OCI-LY1 (cell line): ENCODE measurements around the gene ADM2.

Experiments used
- H2AFZ ChIP-seq: fragments of 200-600 bp; sonication (generic), shearing (Covaris generic); 2 replicates; pipeline ENCODE4 v1.6.0; 2014; ENCODE audit warnings: antibody characterized with exemption, mild to moderate bottlenecking, low read length
- H3F3A ChIP-seq: fragments of 200-600 bp; sonication (generic), shearing (Covaris generic); 2 replicates; pipeline ENCODE4 v1.6.0; 2014; ENCODE audit warnings: mild to moderate bottlenecking, antibody characterized with exemption, low read length, moderate library complexity; ENCODE audit not compliant: insufficient read depth
- H3K27ac ChIP-seq: fragments of 200-600 bp; sonication (generic); 2 replicates; pipeline ENCODE4 v1.5.1; 2014; ENCODE audit warnings: low read length, mixed run types, mild to moderate bottlenecking, low read depth; ENCODE audit not compliant: poor library complexity, severe bottlenecking
- H3K27me3 ChIP-seq: fragments of 200-600 bp; sonication (generic); 2 replicates; pipeline ENCODE4 v1.6.0; 2014; ENCODE audit warnings: antibody characterized with exemption, mild to moderate bottlenecking, low read length, moderate library complexity; ENCODE audit not compliant: insufficient read depth
- H3K36me3 ChIP-seq: fragments of 200-600 bp; sonication (generic); 2 replicates; pipeline ENCODE4 v1.6.1; 2014; ENCODE audit warnings: mild to moderate bottlenecking, antibody characterized with exemption, low read length, moderate library complexity, mixed read lengths; ENCODE audit not compliant: insufficient read depth
- H3K4me1 ChIP-seq: fragments of 200-600 bp; sonication (generic); 2 replicates; pipeline ENCODE4 v1.5.1; 2014; ENCODE audit warnings: mild to moderate bottlenecking, low read length, moderate library complexity; ENCODE audit not compliant: insufficient read depth, severe bottlenecking
- H3K4me2 ChIP-seq: fragments of 200-600 bp; sonication (generic), shearing (Covaris generic); 2 replicates; pipeline ENCODE4 v1.6.1; 2014; ENCODE audit warnings: low read length
- H3K4me3 ChIP-seq: fragments of 200-600 bp; sonication (generic); 2 replicates; pipeline ENCODE4 v1.5.1; 2014; ENCODE audit warnings: low read length, low read depth, mild to moderate bottlenecking, mixed read lengths; ENCODE audit not compliant: poor library complexity, severe bottlenecking
- H3K79me2 ChIP-seq: fragments of 200-600 bp; shearing (Covaris generic); 2 replicates; pipeline ENCODE4 v1.6.1; 2016; ENCODE audit warnings: mixed run types, low read length, mixed read lengths; ENCODE audit not compliant: insufficient read depth
- H3K9ac ChIP-seq: fragments of 200-600 bp; sonication (generic), shearing (Covaris generic); 2 replicates; pipeline ENCODE4 v1.6.1; 2014; ENCODE audit warnings: mild to moderate bottlenecking, low read length, mixed read lengths
- H3K9me2 ChIP-seq: fragments of 200-600 bp; sonication (generic), shearing (Covaris generic); 2 replicates; pipeline ENCODE4 v1.6.1; 2014; ENCODE audit warnings: low read depth, mild to moderate bottlenecking, low read length, mixed read lengths
- H3K9me3 ChIP-seq: fragments of 200-600 bp; shearing (Covaris generic); 2 replicates; pipeline ENCODE4 v1.6.1; 2014; ENCODE audit warnings: low read length, mixed read lengths
- H4K20me1 ChIP-seq: fragments of 200-600 bp; sonication (generic), shearing (Covaris generic); 2 replicates; pipeline ENCODE4 v1.6.0; 2016; ENCODE audit warnings: mild to moderate bottlenecking, low read length; ENCODE audit not compliant: insufficient read depth
- CTCF ChIP-seq: fragments of 200-600 bp; sonication (generic), shearing (Covaris generic); IDR thresholded peaks from 2 replicates; pipeline ENCODE4 v1.5.1; 2017; ENCODE audit warnings: mild to moderate bottlenecking, antibody characterized with exemption, low read length, moderate library complexity, mixed read lengths
- EZH2 ChIP-seq: fragments of 200-600 bp; sonication (generic), shearing (Covaris generic); IDR thresholded peaks from 2 replicates; pipeline ENCODE4 v1.8.0; 2017; ENCODE audit warnings: borderline replicate concordance, mixed run types, mild to moderate bottlenecking, antibody characterized with exemption, low read length, moderate library complexity, mixed read lengths

Gene ADM2

DNA sequence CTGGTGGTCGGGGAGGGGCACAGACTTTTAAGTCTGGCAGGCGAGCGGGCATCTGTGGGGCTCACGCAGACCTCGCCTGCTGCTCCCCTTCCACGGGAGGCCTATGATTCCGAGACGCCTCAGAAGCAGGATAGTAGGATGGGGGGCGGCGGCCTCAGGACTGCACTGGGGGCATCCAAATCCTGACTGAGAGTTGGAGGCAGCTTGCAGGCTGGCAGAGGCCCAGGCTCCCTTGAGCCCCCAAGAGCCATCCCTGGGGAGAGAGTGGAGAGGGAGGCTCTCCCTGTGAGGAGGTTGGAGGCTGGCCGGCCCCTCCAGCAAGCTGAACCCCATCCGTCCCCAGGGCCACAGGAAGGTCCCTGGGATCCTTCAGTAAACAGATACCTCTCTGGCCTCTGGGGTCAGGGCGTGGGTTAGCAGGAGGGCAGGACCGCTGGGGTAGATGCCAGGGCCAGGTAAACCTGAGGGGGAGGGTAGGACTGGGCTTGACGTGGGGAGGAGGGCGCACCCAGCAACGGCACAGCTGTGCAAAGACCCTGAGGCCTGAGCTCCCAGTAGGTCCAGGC lies 39.8 kb upstream of the ADM2 start:
- Histone ChIP-seq H3K4me3 (no peak overlapping the region), H3K27me3 (no peaks in the 10 kb centered on the region), H3F3A (no peaks in the 10 kb centered on the region), H3K9me2 (no peaks in the 10 kb centered on the region), H3K4me2 (no peak overlapping the region), H3K9ac (no peak overlapping the region), H3K27ac (peak overlapping the region; percentile 9), H3K79me2 (no peaks in the 10 kb centered on the region), H3K36me3 (peaks cover 75% of the 10 kb centered on the region), H4K20me1 (no peaks in the 10 kb centered on the region), H3K9me3 (no peaks in the 10 kb centered on the region), H2AFZ (no peak overlapping the region), H3K4me1 (peaks cover 27% of the 10 kb centered on the region)
- TF ChIP-seq EZH2 (no peak), CTCF (no peak)

DNA sequence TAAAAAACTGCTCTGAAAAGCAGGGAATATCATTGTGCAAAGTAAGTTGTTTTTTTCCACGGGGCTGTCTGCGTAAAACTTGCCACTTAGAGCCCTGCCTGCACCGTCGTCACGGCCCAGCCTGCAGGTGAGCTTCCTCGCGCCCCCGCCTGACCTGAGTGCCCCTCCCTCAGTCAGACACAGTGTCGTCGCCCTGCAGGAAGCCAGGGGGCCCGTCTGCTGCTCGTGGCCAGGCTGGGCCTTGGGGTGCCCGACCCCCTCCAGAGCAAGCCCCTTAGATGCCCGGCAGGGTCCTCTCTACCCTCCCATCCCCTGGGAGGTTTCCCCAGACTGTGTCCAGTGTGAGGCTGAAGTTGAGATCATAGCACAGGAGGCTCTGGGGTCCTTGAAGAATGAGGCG lies 38.1 kb upstream of the ADM2 start:
- Histone ChIP-seq H3F3A (no peaks in the 10 kb centered on the region), H3K4me2 (no peak overlapping the region), H3K27me3 (no peaks in the 10 kb centered on the region), H3K36me3 (peaks cover 75% of the 10 kb centered on the region), H3K4me1 (peaks cover 39% of the 10 kb centered on the region), H3K9me2 (no peaks in the 10 kb centered on the region), H3K4me3 (no peak overlapping the region), H3K27ac (peak overlapping the region; percentile 97), H4K20me1 (no peaks in the 10 kb centered on the region), H3K9ac (no peak overlapping the region), H2AFZ (no peak overlapping the region), H3K79me2 (no peaks in the 10 kb centered on the region), H3K9me3 (no peaks in the 10 kb centered on the region)
- TF ChIP-seq EZH2, result no peak
- no peak for TF ChIP-seq CTCF

- H3K4me3 ChIP-seq, result no peak overlapping the region
- H3K9me3 ChIP-seq, result no peaks in the 10 kb centered on the region
- no peaks in the 10 kb centered on the region for H3K9me2 ChIP-seq
- no peak overlapping the region; the same call in 1 of the 2 replicates for H3K9ac ChIP-seq
- H3K79me2 ChIP-seq, result no peaks in the 10 kb centered on the region
- no peak overlapping the region for H2AFZ ChIP-seq
- TF ChIP-seq EZH2 (no peak), CTCF (no peak)
- peak overlapping the region; percentile 97 for H3K27ac ChIP-seq
- H3K4me1 ChIP-seq, result peaks cover 48% of the 10 kb centered on the region
- no peak overlapping the region for H3K4me2 ChIP-seq
- no peaks in the 10 kb centered on the region for H3F3A ChIP-seq
- H3K27me3 ChIP-seq, result no peaks in the 10 kb centered on the region
- H4K20me1 ChIP-seq, result no peaks in the 10 kb centered on the region
- peaks cover 75% of the 10 kb centered on the region for H3K36me3 ChIP-seq
Measured at GRCh38 chr22:50443801-50444625, 37.3 kb upstream of the ADM2 start.
